ENCODE results near the gene PHF2.

DNA sequence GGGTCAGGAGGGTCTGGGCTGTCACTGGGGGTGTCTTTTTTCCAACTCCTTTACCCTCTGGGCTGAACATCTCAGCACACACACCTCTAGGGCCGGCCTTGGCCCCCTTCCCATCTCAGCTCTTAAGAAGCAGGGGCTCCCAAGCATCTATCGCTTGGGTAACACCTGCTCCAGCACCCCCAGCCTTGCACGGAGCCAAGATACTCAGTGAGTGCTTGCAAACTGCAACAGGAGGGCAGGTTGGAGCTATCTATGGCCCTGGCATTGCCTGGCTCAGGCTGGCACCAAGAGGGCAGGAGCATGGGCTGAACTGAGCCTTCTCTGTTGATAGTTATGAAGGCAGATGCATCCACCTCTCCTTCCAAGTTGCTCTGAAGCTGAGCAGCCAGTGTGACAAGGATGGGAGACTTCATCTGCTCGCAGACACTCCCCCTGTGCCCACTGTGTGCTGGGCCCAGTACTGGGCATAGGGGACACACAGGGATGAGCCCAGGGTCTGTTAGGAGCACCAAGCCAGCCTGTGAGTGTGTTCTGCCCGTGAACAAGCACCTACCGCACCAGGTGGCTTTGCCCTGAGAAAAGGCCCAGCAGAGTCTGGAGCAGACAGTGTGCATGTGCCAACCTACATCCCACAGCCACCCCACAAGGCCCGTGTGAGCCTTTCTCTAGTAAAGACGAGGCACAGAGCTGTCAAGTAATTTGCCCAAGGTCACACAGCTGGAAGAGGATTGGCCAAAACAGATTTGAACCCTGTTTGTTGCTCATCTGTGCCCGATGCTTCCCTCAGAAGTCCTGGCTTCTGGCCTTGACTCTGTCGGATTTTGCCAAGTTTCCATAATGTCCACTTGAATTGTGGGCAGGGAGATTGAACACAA lies 58.2 kb downstream of the PHF2 start:
- TF ChIP-seq, protein P1, sequence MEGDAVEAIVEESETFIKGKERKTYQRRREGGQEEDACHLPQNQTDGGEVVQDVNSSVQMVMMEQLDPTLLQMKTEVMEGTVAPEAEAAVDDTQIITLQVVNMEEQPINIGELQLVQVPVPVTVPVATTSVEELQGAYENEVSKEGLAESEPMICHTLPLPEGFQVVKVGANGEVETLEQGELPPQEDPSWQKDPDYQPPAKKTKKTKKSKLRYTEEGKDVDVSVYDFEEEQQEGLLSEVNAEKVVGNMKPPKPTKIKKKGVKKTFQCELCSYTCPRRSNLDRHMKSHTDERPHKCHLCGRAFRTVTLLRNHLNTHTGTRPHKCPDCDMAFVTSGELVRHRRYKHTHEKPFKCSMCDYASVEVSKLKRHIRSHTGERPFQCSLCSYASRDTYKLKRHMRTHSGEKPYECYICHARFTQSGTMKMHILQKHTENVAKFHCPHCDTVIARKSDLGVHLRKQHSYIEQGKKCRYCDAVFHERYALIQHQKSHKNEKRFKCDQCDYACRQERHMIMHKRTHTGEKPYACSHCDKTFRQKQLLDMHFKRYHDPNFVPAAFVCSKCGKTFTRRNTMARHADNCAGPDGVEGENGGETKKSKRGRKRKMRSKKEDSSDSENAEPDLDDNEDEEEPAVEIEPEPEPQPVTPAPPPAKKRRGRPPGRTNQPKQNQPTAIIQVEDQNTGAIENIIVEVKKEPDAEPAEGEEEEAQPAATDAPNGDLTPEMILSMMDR (IDR thresholded peaks at IDR 0.05; ENCODE audit: insufficient read depth, low read length), result no peak
- no peak for TF ChIP-seq POLR2AphosphoS5 (IDR thresholded peaks at IDR 0.05; ENCODE audit: low read depth)
